Posterior cingulate gyrus (tissue), 11 donors: ENCODE data around the gene FUBP3.

Source experiments
- DNase-seq, 10 donors: peaks; one replicate each; pipeline versions ENCODE4 v3.0.0 to v3.0.0-alpha.2; 2020 to 2021; ENCODE audit warnings: mixed read lengths in 3 of 10
- intact Hi-C: fragments of 100-400 bp; cut with DNase I; formaldehyde crosslinking; loops from one replicate; pipeline ENCODE4 v1.15.1; 2023

FUBP3 gene

GRCh38 chr9:130631331-130632080 is 52.1 kb downstream of the FUBP3 start:
- intact Hi-C loops = no loop called here
- peak in 3 of 10 donors; percentile 59 to 71 (median 66) for DNase-seq

DNA sequence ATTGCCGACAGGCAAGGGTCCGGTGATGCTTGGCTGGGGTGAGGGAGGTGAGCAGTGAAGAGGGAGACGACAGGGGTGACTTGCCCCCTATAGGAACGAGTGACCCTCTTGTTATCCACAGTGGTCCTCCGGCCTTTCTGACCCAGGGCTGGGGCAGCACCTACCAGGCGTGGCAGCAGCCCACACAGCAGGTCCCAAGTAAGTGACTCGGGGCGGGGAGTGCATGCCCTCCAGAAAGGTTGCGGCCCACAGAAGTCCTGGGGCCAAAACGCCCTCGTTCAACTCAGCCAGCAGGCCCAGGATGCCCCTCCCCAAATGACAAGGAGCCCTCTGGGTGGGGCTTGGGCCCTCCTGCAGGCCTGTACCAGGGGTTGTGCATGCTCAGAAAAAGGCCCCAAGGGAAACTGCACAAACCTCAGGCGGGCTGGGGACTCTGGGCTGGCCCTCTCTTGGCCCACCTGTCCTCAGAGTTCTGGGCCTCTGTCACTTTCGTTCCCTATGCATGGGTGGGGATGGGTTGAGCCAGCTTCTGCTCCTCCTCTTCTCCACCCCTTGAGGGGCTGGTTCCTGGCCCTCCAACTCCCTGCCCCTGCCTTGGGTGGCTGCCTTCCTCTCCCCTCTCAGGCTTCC is 52.8 kb downstream of the FUBP3 start:
- DNase-seq = peak in 3 of 10 donors; percentile 45 to 73 (median 48)
- intact Hi-C loops = no loop called here

DNA sequence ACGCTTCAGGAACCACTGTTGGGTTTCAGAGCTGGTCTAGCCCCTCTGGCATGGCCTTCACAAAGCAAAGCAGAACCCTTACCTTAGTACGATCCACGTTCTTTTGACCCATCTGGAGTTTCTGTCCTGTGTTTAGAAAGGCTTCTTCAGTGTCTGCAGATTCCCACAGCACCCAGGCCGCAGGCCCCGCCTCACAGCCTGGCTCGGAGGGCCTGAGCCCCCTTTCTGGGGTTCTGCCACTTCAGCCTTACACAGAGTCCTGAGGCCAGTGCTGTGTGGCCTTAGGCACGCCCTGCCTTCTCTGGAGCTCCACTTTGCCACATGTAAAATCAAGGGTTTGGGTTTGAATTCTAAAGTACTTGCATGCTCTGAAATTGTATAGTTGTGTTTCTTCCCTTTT is 53.5 kb downstream of the FUBP3 start:
- DNase-seq = peak in 2 of 10 donors; percentile 5 to 51
- intact Hi-C loops = no loop called here

DNA sequence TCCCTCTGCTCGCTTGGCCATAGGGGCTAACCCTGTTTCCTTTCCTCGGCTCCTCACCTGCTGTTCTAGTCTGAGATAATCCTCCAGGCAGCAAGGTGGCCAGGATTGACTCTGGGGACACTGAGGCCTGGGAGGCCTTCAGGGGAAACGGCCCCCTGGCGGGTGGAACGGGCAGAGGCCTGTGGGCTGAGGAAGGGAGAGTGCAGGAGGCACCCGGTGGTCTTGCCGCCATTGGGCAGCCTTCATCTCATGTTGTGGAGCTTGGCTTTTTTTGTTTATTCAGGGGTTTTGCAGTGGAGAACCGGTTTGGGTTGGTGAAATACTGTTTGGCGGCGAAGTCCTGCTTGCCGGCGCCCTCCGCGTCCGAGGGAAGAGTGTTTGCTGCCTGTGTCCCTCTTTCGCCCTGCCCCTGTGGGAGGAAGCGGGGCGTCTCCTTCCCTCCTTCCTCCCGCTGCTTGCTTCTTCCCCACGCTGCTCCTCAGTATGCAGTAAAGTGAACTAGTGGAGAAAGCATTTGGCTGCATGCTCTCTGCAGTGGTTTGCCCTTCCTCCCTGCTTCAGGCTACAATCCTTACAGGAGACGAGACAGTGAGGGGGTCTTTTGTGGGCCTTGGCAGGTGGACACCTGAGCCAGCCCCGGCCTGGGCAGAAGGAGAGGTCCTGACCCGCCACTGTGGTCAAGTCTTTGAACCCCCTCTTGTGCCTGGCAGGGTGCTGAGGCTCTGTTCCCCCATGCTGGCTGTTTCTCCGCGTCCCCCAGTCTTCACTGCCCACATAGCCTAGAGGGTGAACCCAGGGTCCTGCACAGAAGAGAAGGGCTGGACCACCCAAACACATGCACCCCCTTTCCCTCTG is 54.2 kb downstream of the FUBP3 start:
- peak in 3 of 10 donors; percentile 47 to 61 (median 48) for DNase-seq
- intact Hi-C loops = no loop called here

DNA sequence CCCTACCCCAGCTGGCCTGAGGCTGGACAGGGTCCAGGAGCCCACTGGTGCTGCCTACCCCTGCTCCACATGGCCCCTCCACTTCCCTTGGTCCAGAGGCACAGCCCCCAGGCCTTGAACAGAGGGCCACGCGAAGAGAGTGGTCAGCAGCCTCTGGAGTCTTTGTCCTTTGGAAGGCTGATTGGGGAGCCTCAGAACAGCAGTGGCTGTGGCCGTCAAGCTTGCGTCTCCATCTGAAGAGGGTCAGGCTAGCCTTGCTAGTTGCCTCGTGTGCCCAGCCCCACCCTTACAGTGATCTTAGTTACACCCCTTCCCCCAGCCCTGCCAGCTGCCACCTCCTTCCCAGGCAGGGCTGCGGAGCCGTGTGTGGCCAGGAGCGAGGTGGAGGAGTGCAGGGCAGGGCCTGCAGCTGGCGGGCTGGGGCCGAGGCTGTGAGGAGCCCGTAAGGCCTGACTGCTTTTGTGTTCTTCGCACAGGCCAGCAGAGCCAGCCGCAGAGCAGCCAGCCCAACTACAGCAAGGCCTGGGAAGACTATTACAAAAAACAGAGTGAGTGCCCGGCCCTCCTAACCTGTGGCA is 54.9 kb downstream of the FUBP3 start:
- intact Hi-C loops = no loop called here
- DNase-seq = peak in 2 of 10 donors; percentile 47 to 73

- intact Hi-C loops = no loop called here
- DNase-seq = peak in 2 of 10 donors; percentile 32 to 56
Measured at GRCh38 chr9:130634801-130635200, 55.4 kb downstream of the FUBP3 start.

- no peak for DNase-seq
- intact Hi-C loops = no loop called here
Measured at GRCh38 chr9:130635306-130635705, 55.9 kb downstream of the FUBP3 start.

DNA sequence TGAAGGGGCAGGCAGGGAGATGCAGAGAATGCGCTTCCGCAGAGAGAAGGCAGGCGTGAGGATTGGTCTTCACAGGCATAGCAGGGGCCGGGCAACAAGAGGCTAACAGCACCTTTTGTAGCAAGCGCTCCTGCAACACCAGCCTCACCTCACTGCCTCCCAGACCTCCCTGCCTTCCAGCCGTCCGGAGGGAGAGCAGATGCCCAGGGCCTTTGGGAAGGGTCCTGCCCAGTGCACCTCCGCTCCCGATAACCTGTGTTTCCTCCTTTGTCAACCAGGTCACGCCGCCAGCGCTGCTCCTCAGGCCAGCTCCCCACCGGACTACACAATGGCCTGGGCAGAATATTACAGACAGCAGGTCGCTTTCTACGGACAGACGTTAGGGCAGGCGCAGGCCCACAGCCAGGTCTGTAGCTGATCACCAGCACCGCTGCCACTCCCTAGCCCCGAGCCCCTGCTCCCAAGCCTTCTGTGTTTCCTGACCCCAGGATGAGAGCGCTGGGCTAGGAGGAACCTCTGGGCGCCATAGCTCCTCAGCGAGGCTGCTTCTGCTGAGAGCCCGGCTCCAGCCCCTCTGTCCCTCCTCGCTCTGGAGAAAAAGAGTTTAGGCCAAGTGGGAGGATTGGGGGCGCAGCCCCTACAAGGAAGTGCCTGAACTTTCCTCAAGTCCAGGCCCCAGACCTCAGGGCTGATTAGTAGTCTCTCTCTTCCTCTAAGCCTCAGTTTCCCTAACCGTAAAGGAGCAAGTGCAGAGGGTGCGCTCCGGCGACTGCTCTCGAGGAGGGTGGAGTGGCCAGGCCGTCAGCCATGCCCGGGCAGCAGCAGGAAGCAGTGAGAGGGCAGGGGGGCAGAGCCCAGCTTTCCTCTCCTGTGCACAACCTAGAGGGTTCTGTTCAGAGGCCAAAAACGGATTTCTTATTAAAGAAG is 56.6 kb downstream of the FUBP3 start:
- intact Hi-C loops = no loop called here

DNA sequence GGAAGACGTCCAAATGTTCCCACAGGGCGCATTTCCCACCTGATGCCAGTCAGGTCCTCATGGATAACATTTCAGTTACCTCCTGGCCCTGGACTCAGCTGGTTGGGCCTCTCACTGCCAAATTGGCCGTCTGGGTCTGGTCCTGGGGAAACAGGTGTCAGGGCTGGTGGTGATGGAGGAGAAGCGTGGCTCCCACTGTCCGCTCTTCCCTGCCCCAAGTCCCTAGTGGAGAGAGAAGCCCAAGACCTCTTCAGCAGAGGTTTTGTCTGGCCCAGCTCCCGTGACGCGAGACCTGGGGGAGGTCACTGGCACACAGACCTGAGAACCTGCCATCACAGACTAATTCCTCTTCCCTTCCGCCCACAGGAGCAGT is 57.3 kb downstream of the FUBP3 start:
- peak in 3 of 10 donors; percentile 13 to 47 (median 45) for DNase-seq
- intact Hi-C loops = no loop called here

More for the DNA sequence above, 56.6 kb downstream of the FUBP3 start:
- DNase-seq = peak in 3 of 10 donors; percentile 48 to 66 (median 62)

DNA sequence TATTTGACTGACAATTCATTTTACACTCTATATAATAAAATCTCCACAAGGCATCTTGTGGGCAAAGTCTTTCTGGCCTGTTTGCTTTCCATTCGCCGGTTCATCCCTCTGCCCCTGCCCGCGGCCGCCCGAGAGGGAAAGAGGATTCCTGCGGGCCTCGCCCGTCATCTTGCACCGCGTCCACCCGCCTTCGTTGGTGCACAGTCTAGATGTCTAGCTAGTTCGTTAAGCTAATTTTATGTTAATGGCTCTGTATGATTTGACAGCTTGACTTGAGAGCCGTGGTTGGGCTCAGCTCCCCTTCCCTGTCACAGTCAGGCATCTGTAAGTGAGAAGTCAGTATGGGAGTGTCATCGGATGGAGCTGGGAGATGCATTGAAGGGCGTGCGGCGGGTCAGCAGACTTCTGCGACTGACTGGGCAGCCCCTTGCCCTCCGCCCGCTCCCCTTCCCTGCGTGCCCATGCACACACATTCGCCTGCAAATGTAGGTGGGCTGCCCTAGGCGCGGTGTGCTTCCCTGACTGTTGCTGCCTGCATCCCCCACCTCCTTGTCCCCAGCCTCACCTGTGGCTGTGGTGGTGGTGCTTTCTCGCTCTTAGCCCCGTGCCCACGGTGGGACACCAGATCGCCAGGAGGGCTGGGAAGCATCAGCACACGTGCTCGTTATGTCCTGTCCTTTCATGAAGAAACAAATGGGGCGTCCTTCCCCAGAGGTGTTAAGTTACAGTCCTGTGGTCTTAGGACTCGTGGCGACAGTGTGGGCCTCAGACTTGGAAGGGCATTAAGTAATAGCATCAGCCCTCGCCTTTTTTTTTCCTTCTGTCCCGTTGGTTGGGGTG is 59.1 kb downstream of the FUBP3 start:
- peak in 3 of 10 donors; percentile 44 to 78 (median 66) for DNase-seq
- intact Hi-C loops = no loop called here

DNA sequence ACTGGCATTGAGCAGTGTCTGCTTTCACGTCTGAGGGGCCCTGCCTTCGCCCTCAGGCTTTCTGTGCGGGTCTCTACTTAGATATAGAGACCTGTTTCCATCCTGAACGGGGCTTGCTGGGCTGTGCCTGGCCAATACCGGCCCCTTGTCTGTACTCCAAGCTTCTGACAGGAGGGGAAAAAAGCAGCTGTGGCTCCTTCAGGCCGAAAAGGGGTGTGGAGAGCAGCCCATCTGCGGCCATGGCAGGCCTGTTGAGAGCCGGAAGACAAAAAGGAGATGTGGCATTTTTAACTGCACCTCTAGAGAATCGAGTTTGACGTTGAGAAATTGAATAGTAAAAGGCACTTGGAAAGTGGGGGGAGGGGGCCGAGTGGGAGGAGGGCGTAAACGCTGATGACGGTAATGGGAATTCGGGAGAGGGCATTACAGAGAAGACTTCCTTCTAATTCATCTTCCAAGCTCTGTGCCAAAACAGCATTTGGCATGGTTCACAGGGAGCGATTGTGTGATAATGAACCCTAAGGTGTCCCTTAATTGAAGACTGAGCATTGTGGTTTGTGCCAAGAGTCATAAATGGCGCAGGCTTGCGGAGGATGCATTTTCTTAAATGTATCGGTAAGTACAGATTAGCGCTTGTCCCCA is 59.9 kb downstream of the FUBP3 start:
- intact Hi-C loops = no loop called here
- DNase-seq = peak in 1 of 10 donors; percentile 51

DNA sequence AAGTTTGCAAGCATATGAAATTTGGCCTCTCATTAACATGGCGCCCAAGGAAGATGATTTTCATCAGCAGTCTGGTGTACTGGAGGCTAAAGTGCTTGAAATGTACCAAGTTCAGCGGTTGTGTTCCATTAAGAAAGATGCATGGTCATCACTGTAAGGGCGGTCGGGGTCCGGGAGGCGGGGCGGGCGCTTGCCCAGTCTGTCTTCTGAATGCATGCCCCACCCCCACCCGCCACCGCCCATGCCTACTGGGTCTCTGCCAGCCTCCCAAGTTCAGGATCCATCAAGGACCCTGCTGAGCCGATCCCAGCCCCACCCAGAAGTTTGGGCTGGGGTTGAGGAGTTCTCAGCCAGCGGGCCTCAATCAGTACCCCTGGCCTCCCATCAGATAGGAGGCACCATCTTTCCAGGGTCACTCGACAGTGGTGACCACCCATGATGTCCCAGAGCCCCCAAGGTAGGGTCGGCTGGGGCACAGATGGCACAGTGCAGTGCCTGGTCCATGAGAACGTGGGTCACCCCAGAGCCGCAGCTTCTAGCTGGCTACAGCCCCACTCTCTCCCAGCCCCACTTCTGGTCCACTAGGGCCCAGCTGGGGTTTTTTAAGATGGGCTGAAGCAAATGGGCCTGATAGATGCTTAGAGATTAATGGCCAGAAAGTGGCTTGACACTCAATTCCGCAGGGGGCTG is 60.6 kb downstream of the FUBP3 start:
- intact Hi-C loops = no loop called here
- peak in 3 of 10 donors; percentile 52 to 61 (median 57) for DNase-seq

GRCh38 chr9:130640681-130641080 is 61.3 kb downstream of the FUBP3 start:
- intact Hi-C loops = no loop called here
- peak in 3 of 10 donors; percentile 10 to 39 (median 27) for DNase-seq

DNA sequence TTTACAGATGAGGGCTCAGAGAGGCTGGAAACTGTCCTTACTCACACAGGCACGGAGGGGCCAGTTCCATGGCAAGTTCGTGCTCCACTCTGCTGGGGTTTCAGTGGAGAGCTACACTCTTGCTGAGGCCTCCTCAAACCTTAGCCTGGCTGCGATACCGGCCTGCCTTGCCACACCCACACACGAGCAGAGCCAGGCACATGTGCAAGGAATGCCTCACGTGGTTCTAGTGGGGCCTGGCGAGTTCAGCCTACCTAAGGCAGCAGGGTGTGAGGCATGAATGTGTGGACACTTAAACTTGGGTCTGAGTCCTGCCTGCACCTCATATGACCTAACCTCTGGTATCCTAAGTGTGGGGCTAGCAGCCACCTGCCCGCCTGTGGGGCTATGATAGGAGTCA is 63.5 kb downstream of the FUBP3 start:
- intact Hi-C loops = no loop called here
- peak in 3 of 10 donors; percentile 53 to 67 (median 59) for DNase-seq

DNA sequence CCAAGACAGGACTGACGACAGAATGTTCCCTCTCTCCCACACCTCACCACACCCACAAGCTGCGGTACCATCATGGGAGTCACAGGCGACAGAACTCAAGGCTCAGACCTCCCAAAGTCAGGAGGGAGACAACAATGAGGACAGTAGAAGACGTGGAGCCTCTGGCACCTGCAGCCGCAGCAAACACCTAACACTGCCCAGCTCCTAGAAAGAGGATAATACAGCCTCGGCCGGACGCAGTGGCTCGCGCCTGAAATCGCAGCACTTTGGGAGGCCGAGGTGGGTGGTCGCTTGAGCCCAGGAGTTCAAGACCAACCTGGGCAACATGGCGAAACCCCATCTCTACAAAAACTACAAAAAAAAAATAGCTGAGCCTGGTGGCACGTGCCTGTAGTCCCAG is 71.8 kb downstream of the FUBP3 start:
- DNase-seq = peak in 2 of 10 donors; percentile 53 to 54
- intact Hi-C loops = no loop called here

- no peak for DNase-seq
- intact Hi-C loops = no loop called here
Measured at GRCh38 chr9:130651752-130652151, 72.4 kb downstream of the FUBP3 start.

DNA sequence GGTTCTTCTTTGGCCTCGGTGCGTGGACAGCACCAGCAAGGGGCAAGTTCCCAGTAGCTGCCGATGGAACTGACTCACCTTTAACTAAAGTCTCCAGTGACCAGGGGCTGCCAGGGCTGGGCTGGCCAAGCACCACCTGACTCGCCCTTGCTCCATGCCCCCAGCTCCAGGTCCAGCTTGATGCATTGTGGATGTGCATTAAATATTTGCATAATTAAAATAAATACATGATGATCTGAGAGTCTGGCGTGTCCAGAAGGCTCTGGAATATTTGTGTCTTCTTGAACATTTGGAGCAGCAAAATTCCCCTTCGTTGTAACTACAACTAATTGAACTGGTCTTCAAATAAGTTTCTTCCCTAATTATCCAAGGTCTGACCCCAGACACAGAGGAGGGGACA is 75.5 kb downstream of the FUBP3 start:
- peak in 1 of 10 donors; percentile 63 for DNase-seq
- intact Hi-C loops = no loop called here
